ENCODE measurements around the gene MBLAC2. TPM values are rescaled to one million over a fixed set of nuclear protein-coding genes. Genes with fewer than 3 reads are reported as not detected.

MBLAC2 gene
- total RNA-seq, 2 donors from 2014 or later: 1.9 to 3.3 TPM

DNA sequence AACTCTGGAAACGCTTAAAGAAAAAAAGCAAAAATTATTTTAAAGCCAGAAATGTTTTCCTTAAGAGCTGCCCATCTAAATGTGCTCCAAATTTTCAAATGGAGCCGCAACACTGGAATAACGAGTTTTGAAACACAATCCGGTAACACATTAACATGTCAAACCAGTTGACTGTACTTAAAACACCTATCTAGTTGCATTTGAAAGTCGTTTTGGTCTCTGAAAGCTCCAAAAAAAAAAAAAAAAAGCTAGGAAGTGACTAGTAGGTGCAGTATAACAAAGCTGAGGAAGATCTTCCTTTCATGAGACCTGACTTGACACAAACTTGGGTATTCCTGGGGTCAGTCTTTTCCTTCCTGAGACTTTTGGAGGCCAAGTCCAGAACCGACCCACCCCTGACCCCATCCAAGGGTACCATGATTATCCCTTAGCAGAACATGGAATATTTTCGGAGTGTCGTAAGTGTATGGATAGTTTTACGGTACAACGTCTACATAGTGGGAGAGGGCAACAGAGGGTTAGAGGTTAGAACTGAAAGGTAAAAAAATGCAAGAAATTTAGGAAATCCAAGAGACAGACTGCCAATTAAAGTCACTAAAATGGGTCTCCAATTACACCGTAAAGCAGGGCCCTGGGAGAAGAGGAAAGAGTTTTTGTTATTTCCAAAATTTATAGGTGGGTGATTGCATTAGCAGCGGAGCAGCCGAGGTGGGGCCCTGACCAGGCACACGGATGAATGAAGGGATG is 65.8 kb downstream of the MBLAC2 start:
- DNase-seq (ENCODE audit: low spot score): no peak
- H3K9me3 ChIP-seq: no peaks in the 10 kb centered on the region
- no peak for TF ChIP-seq CTCF (IDR thresholded peaks at IDR 0.05)

More for the DNA sequence above, 65.8 kb downstream of the MBLAC2 start:
- Histone ChIP-seq H3K36me3 (no peaks in the 10 kb centered on the region), H3K27me3 (no peaks in the 10 kb centered on the region), H3K4me1 (peaks cover 0 to 13% of the 10 kb centered on the region in 2 donors), H3K27ac (peak overlapping the region; percentile 97 to 98), H3K4me3 (peak overlapping the region; percentile 78 to 86)

Other genes with a start within 250 kb of the MBLAC2 start
- 10 to 100 TPM in 1 of 2 donors, 1 to 10 TPM in 1; 5.9 to 14.2 TPM for gene CETN3, start 65.0 kb downstream of the MBLAC2 start, total RNA-seq
- 1 to 10 TPM in 1 of 2 donors, under 1 TPM in 1; 0.85 to 1.6 TPM for gene POLR3G, start 93 bp upstream of the MBLAC2 start, total RNA-seq
- 10 to 100 TPM; 18.2 to 18.5 TPM for gene LYSMD3, start 54.8 kb upstream of the MBLAC2 start, total RNA-seq
- gene ADGRV1, start 84.0 kb upstream of the MBLAC2 start, total RNA-seq: 1 to 10 TPM; 1.4 to 1.8 TPM